ENCODE results near the gene DUSP5.
A peak's percentile ranks its signal among the peaks of the same experiment; 100 is the strongest.

DNA sequence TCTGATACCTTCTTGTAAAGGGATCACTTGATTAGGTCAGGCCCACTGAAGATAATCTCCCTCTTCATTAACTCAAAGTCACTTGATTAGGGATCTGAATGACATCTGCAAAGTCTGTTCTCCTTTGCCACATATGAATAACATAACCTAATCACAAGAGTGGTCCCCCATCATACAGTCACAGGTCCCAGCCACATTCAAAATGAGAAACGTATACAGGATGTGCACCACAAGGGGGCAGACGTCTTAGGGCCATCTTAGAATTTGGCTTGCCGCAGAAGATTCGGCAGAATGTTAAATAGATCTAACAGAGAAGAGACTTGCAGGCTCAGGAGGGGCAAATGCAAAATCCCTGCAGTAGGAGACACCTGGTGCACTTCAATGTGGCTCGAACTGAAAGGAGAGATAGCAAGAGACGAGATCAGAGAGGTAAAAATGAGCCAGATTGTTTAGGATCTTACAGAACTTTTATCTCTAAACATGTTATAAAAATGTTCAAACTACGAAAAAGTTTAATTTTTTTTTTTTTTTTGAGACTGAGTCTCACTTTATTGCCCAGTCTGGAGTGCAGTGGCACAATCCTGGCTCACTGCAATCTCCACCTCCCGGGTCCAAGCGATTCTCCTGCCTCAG, 59.4 kb downstream of the DUSP5 start:
- peak; percentile 43 to 65 (median 51) for TF ChIP-seq CTCF (IDR thresholded peaks at IDR 0.05)
- TF ChIP-seq POLR2A (IDR thresholded peaks at IDR 0.05) = no peak

Measured in Peyer's patch (tissue), 4 donors.